ENCODE results near the gene MVB12B.

The MVB12B gene

GRCh38 chr9:126304207-126304970 is 22.2 kb upstream of the MVB12B start:
- no peak for DNase-seq

DNA sequence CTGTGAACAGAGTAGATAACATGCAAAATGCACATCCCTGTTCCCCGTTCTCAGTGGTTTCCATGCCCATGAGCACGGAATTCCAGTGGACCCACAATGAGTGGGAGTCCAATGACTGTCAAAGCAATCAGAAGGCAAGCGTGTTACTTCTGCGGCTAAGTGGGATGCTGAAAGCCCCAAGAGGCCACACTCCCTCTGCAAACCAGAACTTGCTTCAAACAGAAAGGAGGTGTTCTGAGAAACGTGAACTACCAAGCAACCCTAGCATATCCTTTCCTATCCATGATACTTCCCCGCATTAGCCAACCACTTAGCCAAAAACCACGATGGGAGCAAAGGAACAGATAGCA is 21.7 kb upstream of the MVB12B start:
- DNase-seq: no peak

- DNase-seq: no peak
These were observed 20.5 kb upstream of the MVB12B start for GRCh38 chr9:126306071-126306647.

GRCh38 chr9:126307322-126308061 is 19.1 kb upstream of the MVB12B start:
- DNase-seq: no peak

- no peak for DNase-seq
These were observed 17.0 kb upstream of the MVB12B start for GRCh38 chr9:126309427-126310189.

- DNase-seq: no peak
These were observed 13.8 kb upstream of the MVB12B start for GRCh38 chr9:126312584-126313551.

DNA sequence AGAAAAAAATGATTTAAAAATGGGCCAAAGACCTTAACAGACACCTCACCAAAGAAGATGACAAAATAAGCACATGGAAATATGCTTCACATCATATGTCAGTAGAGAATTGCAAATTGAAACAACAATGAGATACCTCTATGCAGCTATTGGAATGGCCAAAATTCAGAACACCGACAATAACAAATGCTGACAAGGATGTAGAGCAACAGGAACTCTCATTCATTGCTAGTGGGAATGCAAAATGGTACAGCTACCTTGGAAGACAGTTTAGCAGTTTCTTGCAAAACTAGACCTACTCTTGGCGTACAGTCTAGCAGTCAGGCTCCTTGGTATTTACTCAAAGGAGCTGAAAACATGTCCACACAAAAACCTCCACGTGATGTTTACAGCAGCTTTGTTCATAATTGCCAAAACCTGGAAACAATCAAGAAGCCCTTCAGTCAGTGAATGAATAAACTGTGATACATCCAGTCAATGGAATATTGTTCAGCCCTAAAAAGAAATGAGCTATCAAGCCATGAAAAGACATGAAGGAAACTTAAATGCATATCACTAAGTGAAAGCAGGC is 10.5 kb upstream of the MVB12B start:
- no peak for DNase-seq

DNA sequence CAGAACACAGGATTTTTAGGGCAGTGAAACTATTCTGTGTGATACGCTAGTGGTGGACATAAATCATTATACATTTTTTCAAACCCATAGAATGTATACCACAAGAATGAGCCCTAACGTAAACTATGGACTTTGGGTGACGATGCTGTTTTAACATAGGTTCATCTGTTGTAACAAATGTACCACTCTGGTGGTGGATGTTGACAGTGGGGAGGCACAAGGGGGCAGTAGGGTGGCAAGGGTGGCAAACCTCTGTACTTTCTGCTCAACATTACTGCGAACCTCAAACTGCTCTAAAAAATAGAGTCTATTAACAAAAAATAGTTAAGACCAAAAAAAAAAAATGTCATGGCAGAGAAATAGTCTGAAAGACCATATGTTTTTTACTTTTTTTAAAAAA is 9.1 kb upstream of the MVB12B start:
- peak; percentile 40 for DNase-seq

- no peak for DNase-seq
These were observed 7.8 kb upstream of the MVB12B start for GRCh38 chr9:126318858-126319257.

DNA sequence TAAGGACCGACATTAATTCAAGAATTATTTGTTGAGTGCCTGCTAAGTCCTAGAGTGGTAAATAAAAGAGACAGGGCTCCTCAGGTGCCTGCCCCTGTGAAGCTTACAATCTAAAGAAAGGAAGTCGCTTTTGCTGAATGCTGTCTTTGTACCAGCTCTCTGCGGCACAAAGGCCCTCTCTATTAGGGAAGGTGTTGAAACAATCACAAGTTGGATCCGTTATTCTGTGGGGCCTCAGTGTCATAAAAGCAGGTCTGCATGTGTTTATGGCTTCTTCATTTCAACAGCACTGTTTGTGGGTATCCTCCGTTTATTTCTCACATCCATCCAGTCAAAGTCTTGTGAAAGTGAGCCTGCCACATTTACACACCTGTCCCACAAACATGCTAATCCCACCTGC is 7.0 kb upstream of the MVB12B start:
- no peak for DNase-seq

GRCh38 chr9:126320158-126320922 is 6.3 kb upstream of the MVB12B start:
- no peak for DNase-seq

- DNase-seq: no peak
These were observed 4.9 kb upstream of the MVB12B start for GRCh38 chr9:126321742-126322141.

- no peak for DNase-seq
These were observed 808 bp upstream of the MVB12B start for GRCh38 chr9:126325821-126326220.

GRCh38 chr9:126327006-126327713 is 531 bp downstream of the MVB12B start:
- no peak for DNase-seq

GRCh38 chr9:126327714-126328185 is 1.1 kb downstream of the MVB12B start:
- no peak for DNase-seq

- no peak for DNase-seq
These were observed 1.8 kb downstream of the MVB12B start for GRCh38 chr9:126328407-126328806.

DNA sequence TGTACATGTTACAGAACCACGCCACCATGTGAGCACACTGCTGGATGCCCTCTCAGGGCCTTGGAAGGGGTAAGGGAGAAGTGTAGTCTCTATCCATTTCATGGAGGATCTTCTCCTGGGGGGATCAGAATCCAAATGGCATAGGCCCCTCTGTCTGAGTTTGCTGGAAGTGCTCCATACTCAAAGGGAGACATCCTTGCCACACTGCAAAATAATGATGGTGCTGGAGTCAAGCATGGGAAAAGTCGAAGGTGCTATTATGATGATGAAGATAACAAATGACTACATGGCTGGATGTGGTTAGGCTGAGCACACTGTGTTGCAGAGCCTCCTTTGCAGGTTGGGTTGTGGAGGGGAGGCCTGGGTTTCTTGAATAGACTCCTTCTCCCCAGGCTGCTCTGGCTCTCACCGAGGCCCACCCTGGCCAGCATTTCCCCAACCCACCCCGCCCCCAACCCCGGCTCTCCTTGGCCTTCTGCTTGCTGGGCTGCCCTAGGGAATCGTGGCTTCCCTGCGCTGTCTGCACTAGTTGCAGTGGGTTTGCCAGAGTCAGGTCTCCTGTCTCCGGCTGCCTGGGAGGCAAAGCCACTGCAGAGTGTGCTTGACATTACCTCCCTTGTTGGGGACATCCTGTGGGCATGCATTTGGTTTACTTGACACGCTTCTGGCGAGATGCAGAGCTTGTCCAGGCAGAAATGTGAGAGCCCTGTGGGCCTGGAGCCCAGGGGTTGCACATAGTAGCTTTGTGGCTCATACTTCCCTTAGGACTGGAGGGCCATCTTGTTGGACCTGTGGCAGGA is 3.0 kb downstream of the MVB12B start:
- DNase-seq: no peak

DNA sequence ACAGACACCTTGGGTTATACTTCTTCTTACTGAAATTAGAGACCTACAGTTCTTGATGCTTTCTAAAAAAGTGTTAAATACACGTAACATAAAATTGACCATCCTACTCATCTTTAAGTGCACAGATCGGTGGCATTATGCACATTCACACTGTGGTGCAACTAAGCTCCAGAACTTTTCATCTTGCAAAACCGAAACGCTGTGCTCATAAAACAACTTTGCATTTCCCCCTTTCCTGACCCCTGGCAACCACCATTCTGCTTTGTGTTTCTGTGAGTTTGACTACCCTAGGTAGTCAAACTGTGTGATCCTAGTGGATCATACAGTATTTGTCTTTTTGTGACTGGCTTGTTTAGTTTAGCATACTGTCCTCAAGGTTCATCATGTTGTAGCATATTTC is 3.9 kb downstream of the MVB12B start:
- no peak for DNase-seq

All from fibroblast of skin of abdomen (primary cell).